HEK293 (cell line): ENCODE results near the gene ACSL3.

ENCODE experiments used
- CTCF ChIA-PET: fragments of 350-600 bp; formaldehyde crosslinking; extraction: SDS; loops from one replicate; lab custom pipeline; 2021; ENCODE audit warnings: antibody characterized with exemption; lab: Yijun Ruan, JAX
- POLR2A ChIA-PET: fragments of 300-600 bp; formaldehyde crosslinking; extraction: SDS; loops from one replicate; lab custom pipeline; 2020; ENCODE audit warnings: antibody characterized with exemption, inconsistent platforms; lab: Yijun Ruan, JAX
- H3K27ac ChIP-seq: fragments of 200-500 bp; sonication (Bioruptor generic); 2 replicates; pipeline ENCODE4 v1.5.1; 2014; ENCODE audit warnings: low read depth, low read length, control low read depth, inconsistent platforms; ENCODE audit errors: extremely low read depth
- H3K36me3 ChIP-seq, 2 experiments: fragments of 200-500 bp in 1 of 2; sonication (Bioruptor generic) in 1 of 2; 1 replicate in 1 of 2; 2 replicates in 1 of 2; pipeline ENCODE4 v1.5.1; 2014 to 2017; ENCODE audit warnings: inconsistent platforms in 2 of 2, low read length in 2 of 2; ENCODE audit not compliant: control insufficient read depth in 2 of 2, insufficient read depth in 1 of 2
- H3K4me1 ChIP-seq: fragments of 200-500 bp; sonication (Bioruptor generic); 2 replicates; pipeline ENCODE4 v1.5.1; 2014; ENCODE audit warnings: mild to moderate bottlenecking, low read length, inconsistent platforms; ENCODE audit not compliant: control insufficient read depth, insufficient read depth
- H3K4me3 ChIP-seq: 2 replicates; pipeline ENCODE4 v1.5.1; 2011; ENCODE audit warnings: low read depth, mild to moderate bottlenecking, control low read depth, low read length, moderate library complexity
- H3K9me3 ChIP-seq: fragments of 200-500 bp; sonication (Bioruptor generic); 2 replicates; pipeline ENCODE4 v1.5.1; 2014; ENCODE audit warnings: low read depth, low read length, inconsistent platforms; ENCODE audit not compliant: control insufficient read depth, insufficient read depth
- EGR2 ChIP-seq: fragments of 450-650 bp; formaldehyde crosslinking; IDR thresholded peaks from 2 replicates; pipeline ENCODE4 v1.5.1; 2016; ENCODE audit warnings: low read depth, missing biosample characterization, missing genetic modification characterization
- HOXC10 ChIP-seq: sonication (generic); formaldehyde crosslinking; IDR thresholded peaks from 2 replicates; pipeline ENCODE4 v1.8.1; 2023; ENCODE audit warnings: mild to moderate bottlenecking, missing genetic modification reagents
- IKZF3 ChIP-seq: fragments of 450-650 bp; IDR thresholded peaks from 2 replicates; pipeline ENCODE4 v1.5.0; 2018; ENCODE audit warnings: missing biosample characterization, mild to moderate bottlenecking, missing genetic modification characterization, moderate library complexity
- MYNN ChIP-seq: fragments of 450-650 bp; formaldehyde crosslinking; IDR thresholded peaks from 2 replicates; pipeline ENCODE4 v1.5.1; 2016; ENCODE audit warnings: missing biosample characterization, missing genetic modification characterization, borderline replicate concordance
- OSR2 ChIP-seq: fragments of 450-650 bp; formaldehyde crosslinking; IDR thresholded peaks from 2 replicates; pipeline ENCODE4 v1.5.1; 2016; ENCODE audit warnings: missing biosample characterization, missing genetic modification characterization
- PRDM2 ChIP-seq: fragments of 450-650 bp; formaldehyde crosslinking; IDR thresholded peaks from 2 replicates; pipeline ENCODE4 v1.5.1; 2016; ENCODE audit warnings: missing biosample characterization, missing genetic modification characterization, borderline replicate concordance
- SETDB1 ChIP-seq: IDR thresholded peaks from one replicate; pipeline ENCODE4 v1.6.1; 2017; ENCODE audit warnings: mild to moderate bottlenecking, low read length, moderate library complexity, mixed read lengths; ENCODE audit not compliant: insufficient read length
- TCF7L2 ChIP-seq: IDR thresholded peaks from 2 replicates; pipeline ENCODE4 v1.6.1; 2011; ENCODE audit warnings: low read depth, mild to moderate bottlenecking, inconsistent platforms, low read length, moderate library complexity, borderline replicate concordance
- ZNF114 ChIP-seq: fragments of 450-650 bp; formaldehyde crosslinking; IDR thresholded peaks from 2 replicates; pipeline ENCODE4 v1.5.0; 2017; ENCODE audit warnings: missing biosample characterization, missing genetic modification characterization
- ZNF138 ChIP-seq: fragments of 450-650 bp; formaldehyde crosslinking; IDR thresholded peaks from 2 replicates; pipeline ENCODE4 v1.5.1; 2016; ENCODE audit warnings: missing biosample characterization, missing genetic modification characterization, borderline replicate concordance
- ZNF211 ChIP-seq: fragments of 450-650 bp; formaldehyde crosslinking; IDR thresholded peaks from 2 replicates; pipeline ENCODE4 v1.5.1; 2016; ENCODE audit warnings: low read depth, missing biosample characterization, missing genetic modification characterization
- ZNF214 ChIP-seq: fragments of 450-650 bp; formaldehyde crosslinking; IDR thresholded peaks from 2 replicates; pipeline ENCODE4 v1.5.1; 2017; ENCODE audit warnings: missing biosample characterization, mild to moderate bottlenecking, missing genetic modification characterization, borderline replicate concordance
- ZNF266 ChIP-seq: fragments of 450-650 bp; formaldehyde crosslinking; IDR thresholded peaks from 2 replicates; pipeline ENCODE4 v1.5.1; 2016; ENCODE audit warnings: missing biosample characterization, missing genetic modification characterization, low read depth
- ZNF274 ChIP-seq, 2 experiments: fragments of 200-500 bp in 1 of 2; fragments of 450-650 bp in 1 of 2; sonication (Bioruptor generic) in 1 of 2; formaldehyde crosslinking in 1 of 2; IDR thresholded peaks; 2 replicates each; pipeline versions ENCODE4 v1.5.1 to v1.6.1; 2014 to 2016; ENCODE audit warnings: borderline replicate concordance in 1 of 2, inconsistent platforms in 1 of 2, low read length in 1 of 2, missing biosample characterization in 1 of 2, missing genetic modification characterization in 1 of 2
- ZNF302 ChIP-seq: fragments of 450-650 bp; formaldehyde crosslinking; IDR thresholded peaks from 2 replicates; pipeline ENCODE4 v1.5.1; 2016; ENCODE audit warnings: missing biosample characterization, missing genetic modification characterization, low read depth
- ZNF362 ChIP-seq: fragments of 450-650 bp; formaldehyde crosslinking; IDR thresholded peaks from 2 replicates; pipeline ENCODE4 v1.5.1; 2016; ENCODE audit warnings: missing biosample characterization, missing genetic modification characterization
- ZNF544 ChIP-seq: fragments of 450-650 bp; formaldehyde crosslinking; IDR thresholded peaks from 2 replicates; pipeline ENCODE4 v1.5.0; 2017; ENCODE audit warnings: missing biosample characterization, missing genetic modification characterization
- ZNF555 ChIP-seq: fragments of 450-650 bp; formaldehyde crosslinking; conservative IDR thresholded peaks from 2 replicates; pipeline ENCODE4 v1.5.1; 2017; ENCODE audit warnings: missing biosample characterization, mild to moderate bottlenecking, missing genetic modification characterization, inconsistent platforms
- ZNF580 ChIP-seq: fragments of 450-650 bp; formaldehyde crosslinking; IDR thresholded peaks from 2 replicates; pipeline ENCODE4 v1.5.1; 2016; ENCODE audit warnings: missing biosample characterization, missing genetic modification characterization
- ZNF585B ChIP-seq: fragments of 450-650 bp; formaldehyde crosslinking; IDR thresholded peaks from 2 replicates; pipeline ENCODE4 v1.5.1; 2016; ENCODE audit warnings: missing biosample characterization, missing genetic modification characterization
- ZNF664 ChIP-seq: fragments of 450-650 bp; formaldehyde crosslinking; IDR thresholded peaks from 2 replicates; pipeline ENCODE4 v1.5.1; 2016; ENCODE audit warnings: missing biosample characterization, missing genetic modification characterization
- ZNF776 ChIP-seq: fragments of 450-650 bp; formaldehyde crosslinking; IDR thresholded peaks from 2 replicates; pipeline ENCODE4 v1.5.0; 2017; ENCODE audit warnings: missing biosample characterization, missing genetic modification characterization, borderline replicate concordance
- ZNF791 ChIP-seq: fragments of 450-650 bp; formaldehyde crosslinking; IDR thresholded peaks from 2 replicates; pipeline ENCODE4 v1.5.1; 2016; ENCODE audit warnings: missing biosample characterization, missing genetic modification characterization
- ZSCAN16 ChIP-seq: fragments of 450-650 bp; formaldehyde crosslinking; IDR thresholded peaks from 2 replicates; pipeline ENCODE4 v1.5.1; 2016; ENCODE audit warnings: missing biosample characterization, missing genetic modification characterization

ACSL3 gene

DNA sequence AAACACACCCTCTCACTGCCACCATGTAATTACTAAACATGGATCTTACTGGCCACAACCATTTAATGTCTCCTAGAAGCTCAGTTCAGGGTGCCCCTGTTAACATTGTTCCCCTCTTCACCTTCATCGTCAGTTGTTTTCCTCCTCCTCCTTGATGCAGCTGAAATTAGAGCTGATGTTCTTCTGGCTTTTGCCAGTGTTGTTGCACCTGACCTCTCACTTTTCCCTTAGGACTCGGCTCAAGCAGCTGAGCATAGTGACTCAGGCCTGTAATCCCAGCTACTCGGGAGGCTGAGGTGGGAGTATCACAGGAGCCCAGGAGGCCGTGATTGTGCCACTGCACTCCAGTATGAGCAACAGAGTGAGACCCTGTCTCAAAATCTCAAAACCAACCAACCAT is 70.8 kb downstream of the ACSL3 start:
- ChIA-PET CTCF (interaction anchor here (0.5 to 1.0 kb wide), 6 partner anchors 13 to 225 kb away, joined by 3 to 5 read pairs (median 4); no protein-coding TSS in a partner anchor), POLR2A (interaction anchor here (0.7 kb wide), 1 partner anchor 88 kb away, joined by 4 read pairs; no protein-coding TSS in a partner anchor)
- Histone ChIP-seq H3K27ac (no peak overlapping the region), H3K4me3 (no peak overlapping the region), H3K9me3 (no peaks in the 10 kb centered on the region), H3K36me3 (peaks cover 62 to 69% of the 10 kb centered on the region in 2 experiments), H3K4me1 (no peaks in the 10 kb centered on the region)
- TF ChIP-seq ZNF138 (tag by site-specific recombination) (no peak), ZNF211 (tag by site-specific recombination) (no peak), ZNF274 (IDR thresholded peaks at IDR 0.05; ENCODE audit: low read length) (no peak), ZNF274 (tag by site-specific recombination; IDR thresholded peaks at IDR 0.05; ENCODE audit: borderline replicate concordance) (no peak), ZNF214 (tag by site-specific recombination) (no peak), ZNF114 (tag by site-specific recombination) (no peak)

DNA sequence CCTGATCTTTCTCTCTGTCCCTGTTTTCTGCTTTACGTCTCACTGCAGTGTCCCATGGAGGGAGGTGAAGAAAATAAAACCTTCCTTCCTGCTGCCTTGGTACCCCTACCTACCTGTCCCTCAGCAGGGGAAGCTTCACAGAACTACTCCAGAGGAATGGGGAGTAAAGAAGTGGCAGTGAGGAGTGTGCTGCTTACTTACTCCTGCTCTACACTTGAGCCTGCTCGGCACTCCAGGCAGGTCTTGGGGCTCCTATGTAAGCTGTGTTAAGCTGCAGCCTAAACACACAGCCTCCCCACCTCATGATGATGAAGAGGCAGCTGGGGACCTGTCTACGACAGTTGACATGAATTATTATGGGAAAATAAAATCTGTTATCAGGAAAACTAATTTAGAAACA is 72.6 kb downstream of the ACSL3 start:
- Histone ChIP-seq H3K36me3 (peaks cover 67 to 71% of the 10 kb centered on the region in 2 experiments), H3K4me3 (no peak overlapping the region), H3K27ac (no peak overlapping the region)
- no peak for TF ChIP-seq ZNF266 (tag by site-specific recombination)
- TF ChIP-seq ZNF664 = no peak
- TF ChIP-seq TCF7L2 = no peak
- no peak for TF ChIP-seq EGR2 (tag by site-specific recombination)
- no peak for TF ChIP-seq SETDB1
- TF ChIP-seq, all 188 proteins: peak for 0
- CTCF ChIA-PET = interaction anchor here (1.3 kb wide), 1 partner anchor 225 kb away, joined by 6 read pairs; no protein-coding TSS in a partner anchor
- Histone ChIP-seq H3K4me1 (no peaks in the 10 kb centered on the region), H3K9me3 (no peaks in the 10 kb centered on the region)
- POLR2A ChIA-PET = no interaction called here

DNA sequence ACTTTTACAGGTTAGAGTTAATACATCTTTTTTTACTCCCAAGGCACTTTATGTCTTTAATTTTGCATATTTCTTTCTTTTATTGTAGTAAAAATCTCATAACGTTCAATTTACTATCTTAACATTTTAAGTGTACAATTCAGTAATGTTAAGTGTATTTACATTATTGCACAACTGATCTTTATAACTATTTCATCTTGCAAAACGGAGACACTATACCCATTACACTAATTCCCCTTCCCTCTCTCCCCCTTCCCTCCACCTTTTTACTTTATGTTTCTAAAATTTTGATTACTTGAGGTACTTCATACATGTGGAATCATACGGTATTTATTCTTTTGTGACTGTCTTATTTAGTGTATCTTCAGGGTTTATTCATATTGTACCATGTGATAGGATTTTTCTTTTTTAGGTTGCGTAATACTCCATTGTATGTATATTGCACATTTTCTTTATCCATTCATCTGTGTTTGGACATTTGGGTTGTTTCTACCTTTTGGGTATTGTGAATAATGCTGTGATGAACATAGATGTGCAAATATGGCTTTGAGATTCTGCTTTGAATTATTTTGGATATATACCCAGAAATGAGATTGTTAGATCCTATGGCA is 75.0 kb downstream of the ACSL3 start:
- TF ChIP-seq IKZF3 (tag by site-specific recombination) = no peak
- no peak for TF ChIP-seq ZNF580 (tag by site-specific recombination)
- TF ChIP-seq ZNF544 (tag by site-specific recombination) = no peak
- no peak for TF ChIP-seq ZNF555 (tag by site-specific recombination)
- no peak for TF ChIP-seq PRDM2 (tag by site-specific recombination)
- no peak for TF ChIP-seq ZNF302 (tag by site-specific recombination)
- no peak for TF ChIP-seq HOXC10 (CRISPR knock-in tag)
- TF ChIP-seq ZNF138 (tag by site-specific recombination) = no peak
- TF ChIP-seq MYNN (tag by site-specific recombination) = no peak
- TF ChIP-seq ZNF362 (tag by site-specific recombination) = no peak
- TF ChIP-seq OSR2 (tag by site-specific recombination) = no peak
- no peak for TF ChIP-seq ZNF791
- no peak for TF ChIP-seq ZNF776
- TF ChIP-seq ZNF585B (tag by site-specific recombination) = no peak
- no peak for TF ChIP-seq ZSCAN16
- Histone ChIP-seq H3K36me3 (peaks cover 53 to 73% of the 10 kb centered on the region in 2 experiments), H3K27ac (no peak overlapping the region), H3K4me1 (no peaks in the 10 kb centered on the region), H3K9me3 (no peaks in the 10 kb centered on the region), H3K4me3 (no peak overlapping the region)
- CTCF ChIA-PET = no interaction called here
- POLR2A ChIA-PET = no interaction called here
